NB4 (cell line): ENCODE data around the gene CDK14.

Experiments used
- DNase-seq: peaks from one replicate; pipeline ENCODE4 v3.0.0; 2010; ENCODE audit warnings: low read depth
- H3K4me3 ChIP-seq: one replicate; pipeline ENCODE4 v1.5.1; 2011; ENCODE audit warnings: mild to moderate bottlenecking, low read depth, low read length, moderate library complexity
- MYC ChIP-seq: IDR thresholded peaks from 2 replicates; pipeline ENCODE4 v1.6.1; 2011; ENCODE audit warnings: low read depth, low read length
- POLR2A ChIP-seq: IDR thresholded peaks from 2 replicates; pipeline ENCODE4 v1.6.1; 2011; ENCODE audit warnings: mild to moderate bottlenecking; ENCODE audit not compliant: insufficient read length; ENCODE audit errors: extremely low read depth
- TF ChIP-seq, protein P1 (sequence below): IDR thresholded peaks from 2 replicates; pipeline ENCODE4 v1.6.1; 2011; ENCODE audit warnings: low read depth, low read length
- TF ChIP-seq, protein P2 (sequence below): IDR thresholded peaks from one replicate; pipeline ENCODE4 v1.5.1; 2012; ENCODE audit warnings: low read depth, low read length

CDK14 gene

DNA sequence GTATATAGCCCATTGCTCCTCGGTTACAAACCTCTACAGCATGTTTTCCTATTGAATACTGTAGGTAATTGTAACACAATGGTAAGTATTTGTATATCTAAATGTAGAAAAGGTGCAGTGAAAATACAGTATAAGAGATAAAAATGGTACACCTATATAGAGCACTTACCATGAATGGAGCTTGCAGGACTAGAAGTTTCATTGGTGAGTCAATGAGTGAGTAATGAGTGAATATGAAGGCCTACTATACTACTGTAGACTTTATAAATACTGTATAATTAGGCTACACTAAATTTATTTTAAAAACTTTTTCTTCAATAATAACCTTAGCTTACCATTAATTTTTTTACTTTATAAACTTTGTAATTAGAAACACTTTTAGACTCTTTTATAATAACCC lies 239.7 kb downstream of the CDK14 start:
- TF ChIP-seq, protein P1, sequence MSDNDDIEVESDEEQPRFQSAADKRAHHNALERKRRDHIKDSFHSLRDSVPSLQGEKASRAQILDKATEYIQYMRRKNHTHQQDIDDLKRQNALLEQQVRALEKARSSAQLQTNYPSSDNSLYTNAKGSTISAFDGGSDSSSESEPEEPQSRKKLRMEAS, result no peak
- TF ChIP-seq MYC, result no peak
- TF ChIP-seq, protein P2, sequence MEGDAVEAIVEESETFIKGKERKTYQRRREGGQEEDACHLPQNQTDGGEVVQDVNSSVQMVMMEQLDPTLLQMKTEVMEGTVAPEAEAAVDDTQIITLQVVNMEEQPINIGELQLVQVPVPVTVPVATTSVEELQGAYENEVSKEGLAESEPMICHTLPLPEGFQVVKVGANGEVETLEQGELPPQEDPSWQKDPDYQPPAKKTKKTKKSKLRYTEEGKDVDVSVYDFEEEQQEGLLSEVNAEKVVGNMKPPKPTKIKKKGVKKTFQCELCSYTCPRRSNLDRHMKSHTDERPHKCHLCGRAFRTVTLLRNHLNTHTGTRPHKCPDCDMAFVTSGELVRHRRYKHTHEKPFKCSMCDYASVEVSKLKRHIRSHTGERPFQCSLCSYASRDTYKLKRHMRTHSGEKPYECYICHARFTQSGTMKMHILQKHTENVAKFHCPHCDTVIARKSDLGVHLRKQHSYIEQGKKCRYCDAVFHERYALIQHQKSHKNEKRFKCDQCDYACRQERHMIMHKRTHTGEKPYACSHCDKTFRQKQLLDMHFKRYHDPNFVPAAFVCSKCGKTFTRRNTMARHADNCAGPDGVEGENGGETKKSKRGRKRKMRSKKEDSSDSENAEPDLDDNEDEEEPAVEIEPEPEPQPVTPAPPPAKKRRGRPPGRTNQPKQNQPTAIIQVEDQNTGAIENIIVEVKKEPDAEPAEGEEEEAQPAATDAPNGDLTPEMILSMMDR, result no peak
- TF ChIP-seq POLR2A, result no peak
- no peak overlapping the region for H3K4me3 ChIP-seq
- no peak for DNase-seq

DNA sequence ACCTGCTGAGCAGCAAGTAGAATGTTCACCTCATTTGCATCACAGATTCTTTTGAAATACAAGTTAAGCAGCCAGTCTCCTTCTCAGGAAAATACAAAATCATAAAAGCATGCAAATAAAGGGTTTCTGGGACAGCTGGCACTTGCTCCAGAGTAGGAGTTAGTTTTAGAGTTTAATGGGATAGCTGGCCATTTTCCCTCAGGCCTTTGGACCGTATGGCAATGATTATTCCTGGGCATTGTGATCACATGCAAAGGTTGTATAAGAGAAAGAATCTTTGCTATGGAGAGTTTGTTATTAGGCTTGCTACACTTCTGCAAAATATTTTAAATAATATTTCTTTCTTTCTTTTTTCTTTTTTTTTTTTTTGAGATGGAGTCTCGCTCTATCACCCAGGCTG lies 240.8 kb downstream of the CDK14 start:
- TF ChIP-seq POLR2A, result no peak
- TF ChIP-seq MYC, result no peak
- TF ChIP-seq, protein P1, result no peak
- TF ChIP-seq, protein P2, result no peak
- DNase-seq, result no peak
- H3K4me3 ChIP-seq, result no peak overlapping the region

DNA sequence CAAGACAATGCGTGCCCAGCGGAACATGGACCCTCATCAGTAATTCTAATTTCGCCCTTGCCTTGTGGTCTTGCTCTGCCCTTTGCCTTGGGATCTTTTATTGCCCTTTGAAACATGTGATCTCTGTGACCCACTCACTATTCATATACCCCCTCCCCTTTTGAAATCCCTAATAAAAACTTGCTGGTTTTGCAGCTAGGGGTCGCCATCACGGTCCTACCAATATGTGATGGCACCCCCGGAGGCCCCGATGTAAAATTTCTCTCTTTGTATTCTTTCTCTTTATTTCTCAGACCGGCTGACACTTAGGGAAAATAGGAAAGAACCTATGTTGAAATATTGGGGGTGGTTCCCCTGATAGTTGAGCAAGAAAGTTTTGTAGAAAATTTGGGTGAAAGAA lies 242.7 kb downstream of the CDK14 start:
- H3K4me3 ChIP-seq, result no peak overlapping the region
- no peak for TF ChIP-seq MYC
- TF ChIP-seq, protein P1, result no peak
- TF ChIP-seq, protein P2, result no peak
- no peak for DNase-seq

GRCh38 chr7:90839316-90839715 lies 243.2 kb downstream of the CDK14 start:
- DNase-seq, result no peak
- no peak overlapping the region for H3K4me3 ChIP-seq
- TF ChIP-seq, protein P1, result no peak
- TF ChIP-seq POLR2A (no peak), MYC (no peak)
- TF ChIP-seq, protein P2, result no peak

DNA sequence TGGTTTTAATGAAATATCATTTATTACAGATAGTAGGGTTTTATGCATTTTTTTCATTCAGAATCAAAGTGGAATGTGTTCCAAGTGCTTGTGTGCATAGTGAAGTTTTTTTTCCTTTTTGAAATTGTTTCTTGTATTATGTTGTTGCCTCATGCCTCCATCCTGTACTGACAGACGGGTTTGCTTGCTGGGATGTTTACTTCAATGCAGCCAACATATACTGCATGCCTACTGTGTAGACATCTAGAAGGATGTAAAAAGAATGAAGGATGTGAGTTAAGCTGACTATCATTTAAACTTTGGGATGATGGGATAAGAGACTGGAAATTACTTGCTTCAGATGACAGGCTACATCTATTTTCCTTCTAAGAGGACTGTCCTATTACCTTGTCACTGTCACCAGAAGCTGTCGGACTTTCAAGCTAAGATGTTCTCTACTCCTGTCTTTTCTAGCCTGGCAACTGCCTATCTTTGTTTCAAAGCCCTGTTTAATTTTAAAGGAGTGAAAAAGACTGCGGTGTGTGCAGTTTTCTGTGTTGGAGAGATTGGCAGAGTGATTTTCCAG lies 243.7 kb downstream of the CDK14 start:
- TF ChIP-seq POLR2A, result no peak
- TF ChIP-seq, protein P2, result no peak
- no peak for TF ChIP-seq MYC
- TF ChIP-seq, protein P1, result no peak
- no peak overlapping the region for H3K4me3 ChIP-seq
- DNase-seq, result no peak
